Liver (tissue), 3 donors: ENCODE data around the gene RNF13.

ENCODE experiments used
- CTCF ChIP-seq: fragments of 150-350 bp; IDR thresholded peaks from 2 replicates; pipeline ENCODE4 v1.5.1; 2017; ENCODE audit warnings: improper control_type of control experiment, low read depth, low read length; ENCODE audit not compliant: missing input control
- JUND ChIP-seq, 2 donors: IDR thresholded peaks; 2 replicates each; pipeline ENCODE4 v1.6.1; 2016; ENCODE audit warnings: antibody characterized with exemption in 2 of 2
- MAX ChIP-seq: IDR thresholded peaks from 2 replicates; pipeline ENCODE4 v1.6.1; 2016; ENCODE audit warnings: antibody characterized with exemption
- RAD21 ChIP-seq, 2 donors: IDR thresholded peaks; 2 replicates each; pipeline ENCODE4 v1.6.1; 2016; ENCODE audit warnings: antibody characterized with exemption in 2 of 2, mild to moderate bottlenecking in 2 of 2
- donor health status: healthy.
- donor health status: healthy.

GRCh38 chr3:149781211-149781610, 31.8 kb upstream of the RNF13 start:
- TF ChIP-seq MAX (no peak), CTCF (no peak), RAD21 (IDR thresholded peaks at IDR 0.05) (no peak), JUND (IDR thresholded peaks at IDR 0.05) (no peak)
